IMR-90 (cell line): ENCODE measurements around the gene NAP1L1. TPM values are rescaled to one million over a fixed set of nuclear protein-coding genes. Genes with fewer than 3 reads are reported as not detected.

Source experiments
- ATAC-seq: fragments of 200-7000 bp; cut with Tn5 transposase; 2 replicates; pipeline ENCODE4 v1.9.1; 2020; ENCODE audit warnings: low read depth, mild to moderate bottlenecking, moderate library complexity
- BruUV-seq: library from RNA; stranded (reverse); fragments of 400-500 nt; replicated peaks from 2 replicates; lab custom pipeline; 2021; lab: Mats Ljungman, UMichigan
- CTCF ChIA-PET: fragments of 300-600 bp; formaldehyde crosslinking; extraction: SDS; loops from one replicate; lab custom pipeline; 2021; ENCODE audit warnings: antibody characterized with exemption; lab: Yijun Ruan, JAX
- POLR2A ChIA-PET: fragments of 300-600 bp; sonication (Branson Sonifier 250); formaldehyde crosslinking; loops from one replicate; lab custom pipeline; 2022; ENCODE audit warnings: antibody characterized with exemption; ENCODE audit not compliant: unreplicated experiment; lab: Charles Lee
- DNase-seq: peaks from one replicate; pipeline ENCODE4 v3.0.0; 2013
- H2AFZ ChIP-seq: replicated peaks from 2 replicates; pipeline ENCODE3; 2013; ENCODE audit warnings: low read length, mild to moderate bottlenecking; ENCODE audit not compliant: poor library complexity
- H2AK5ac ChIP-seq: 2 replicates; pipeline ENCODE4 v1.6.1; 2013; ENCODE audit warnings: low read depth, low read length, inconsistent platforms
- H2AK9ac ChIP-seq: replicated peaks from 2 replicates; pipeline ENCODE3; 2013; ENCODE audit warnings: mild to moderate bottlenecking, low read depth, low read length, moderate library complexity; ENCODE audit not compliant: poor library complexity
- H2BK120ac ChIP-seq: 2 replicates; pipeline ENCODE4 v1.6.1; 2013; ENCODE audit warnings: low read depth, low read length, inconsistent platforms
- H2BK15ac ChIP-seq: 3 replicates; pipeline ENCODE4 v1.6.1; 2013; ENCODE audit warnings: low read depth, low read length, inconsistent platforms
- H2BK20ac ChIP-seq: 2 replicates; pipeline ENCODE4 v1.6.1; 2013; ENCODE audit warnings: low read depth, mild to moderate bottlenecking, inconsistent platforms, low read length, moderate library complexity
- H2BK5ac ChIP-seq: 2 replicates; pipeline ENCODE4 v1.6.1; 2013; ENCODE audit warnings: mild to moderate bottlenecking, low read depth, low read length, inconsistent platforms; ENCODE audit not compliant: poor library complexity, severe bottlenecking
- H3K14ac ChIP-seq: replicated peaks from 2 replicates; pipeline ENCODE4 v1.6.1; 2013; ENCODE audit warnings: low read depth, low read length, inconsistent platforms
- H3K18ac ChIP-seq: 2 replicates; pipeline ENCODE4 v1.6.1; 2013; ENCODE audit warnings: low read depth, low read length, control low read depth
- H3K23ac ChIP-seq: 2 replicates; pipeline ENCODE4 v1.6.1; 2013; ENCODE audit warnings: low read depth, low read length, inconsistent platforms
- H3K27ac ChIP-seq: 2 replicates; pipeline ENCODE4 v1.5.1; 2013; ENCODE audit warnings: mild to moderate bottlenecking, control low read depth, low read length; ENCODE audit not compliant: insufficient read depth
- H3K27me3 ChIP-seq: 2 replicates; pipeline ENCODE4 v1.6.1; 2013; ENCODE audit warnings: low read length; ENCODE audit not compliant: control insufficient read depth, insufficient read depth
- H3K36me3 ChIP-seq: 2 replicates; pipeline ENCODE4 v1.6.1; 2013; ENCODE audit warnings: low read length, mixed read lengths; ENCODE audit not compliant: control insufficient read depth, insufficient read depth
- H3K4ac ChIP-seq: 2 replicates; pipeline ENCODE4 v1.6.1; 2013; ENCODE audit warnings: low read depth, low read length, inconsistent platforms
- H3K4me1 ChIP-seq: 2 replicates; pipeline ENCODE4 v1.6.1; 2013; ENCODE audit warnings: low read length, mixed read lengths; ENCODE audit not compliant: control insufficient read depth, insufficient read depth
- H3K4me2 ChIP-seq: 2 replicates; pipeline ENCODE4 v1.6.1; 2013; ENCODE audit warnings: low read depth, mild to moderate bottlenecking, control low read depth, low read length, moderate library complexity
- H3K4me3 ChIP-seq: 2 replicates; pipeline ENCODE4 v1.5.1; 2013; ENCODE audit warnings: low read depth, mild to moderate bottlenecking, control low read depth, low read length, moderate library complexity; ENCODE audit not compliant: insufficient read depth
- H3K56ac ChIP-seq: 2 replicates; pipeline ENCODE4 v1.6.1; 2013; ENCODE audit warnings: low read length, inconsistent platforms; ENCODE audit not compliant: insufficient read depth; ENCODE audit errors: extremely low read depth
- H3K79me1 ChIP-seq, 2 experiments: 2 replicates each; pipeline ENCODE4 v1.6.1; 2013; ENCODE audit warnings: low read length in 2 of 2, inconsistent platforms in 1 of 2, low read depth in 1 of 2
- H3K9ac ChIP-seq: 2 replicates; pipeline ENCODE4 v1.6.1; 2013; ENCODE audit warnings: low read depth, low read length, control low read depth
- H3K9me1 ChIP-seq: 2 replicates; pipeline ENCODE4 v1.6.1; 2013; ENCODE audit warnings: low read length, inconsistent platforms; ENCODE audit not compliant: insufficient read depth
- H3K9me3 ChIP-seq: 2 replicates; pipeline ENCODE4 v1.6.1; 2013; ENCODE audit warnings: low read length; ENCODE audit not compliant: control insufficient read depth, insufficient read depth
- H4K20me1 ChIP-seq: 2 replicates; pipeline ENCODE4 v1.6.1; 2013; ENCODE audit warnings: low read length, inconsistent platforms; ENCODE audit not compliant: insufficient read depth
- H4K5ac ChIP-seq: 2 replicates; pipeline ENCODE4 v1.6.1; 2013; ENCODE audit warnings: mild to moderate bottlenecking, low read depth, low read length, control low read depth
- H4K8ac ChIP-seq, 2 experiments: 2 replicates each; pipeline ENCODE4 v1.6.1; 2013; ENCODE audit warnings: low read depth in 2 of 2, low read length in 2 of 2, control low read depth in 1 of 2, inconsistent platforms in 1 of 2
- H4K91ac ChIP-seq: 2 replicates; pipeline ENCODE4 v1.6.1; 2013; ENCODE audit warnings: low read depth, low read length, inconsistent platforms; ENCODE audit not compliant: insufficient read depth
- BHLHE40 ChIP-seq: fragments of 150-350 bp; IDR thresholded peaks from 2 replicates; pipeline ENCODE4 v1.6.1; 2016; ENCODE audit warnings: mild to moderate bottlenecking, low read depth, low read length
- CEBPB ChIP-seq: IDR thresholded peaks from 2 replicates; pipeline ENCODE4 v1.6.1; 2012; ENCODE audit warnings: low read depth, low read length, improper control_type of control experiment
- CHD1 ChIP-seq: IDR thresholded peaks from 2 replicates; pipeline ENCODE4 v1.6.1; 2012; ENCODE audit warnings: low read depth, low read length, improper control_type of control experiment
- FOS ChIP-seq: fragments of 150-350 bp; IDR thresholded peaks from 2 replicates; pipeline ENCODE4 v1.6.1; 2016; ENCODE audit warnings: low read depth, low read length
- MAFK ChIP-seq: IDR thresholded peaks from 2 replicates; pipeline ENCODE4 v1.6.1; 2012; ENCODE audit warnings: low read depth, low read length, improper control_type of control experiment
- MAZ ChIP-seq: IDR thresholded peaks from 2 replicates; pipeline ENCODE4 v1.6.1; 2012; ENCODE audit warnings: low read depth, mild to moderate bottlenecking, low read length, improper control_type of control experiment, moderate library complexity, borderline replicate concordance
- MXI1 ChIP-seq: IDR thresholded peaks from 2 replicates; pipeline ENCODE4 v1.6.1; 2012; ENCODE audit warnings: low read depth, mild to moderate bottlenecking, low read length, moderate library complexity, borderline replicate concordance
- NFE2L2 ChIP-seq: fragments of 150-350 bp; IDR thresholded peaks from 2 replicates; pipeline ENCODE4 v1.6.1; 2016; ENCODE audit warnings: low read depth, mild to moderate bottlenecking, low read length
- RAD21 ChIP-seq: IDR thresholded peaks from 2 replicates; pipeline ENCODE4 v1.6.1; 2012; ENCODE audit warnings: low read length, improper control_type of control experiment
- RCOR1 ChIP-seq: IDR thresholded peaks from 2 replicates; pipeline ENCODE4 v1.6.1; 2012; ENCODE audit warnings: mild to moderate bottlenecking, low read length, improper control_type of control experiment; ENCODE audit not compliant: insufficient replicate concordance
- RFX5 ChIP-seq: IDR thresholded peaks from 2 replicates; pipeline ENCODE4 v1.8.0; 2012; ENCODE audit warnings: low read depth, mild to moderate bottlenecking, low read length, moderate library complexity
- SMC3 ChIP-seq: fragments of 150-350 bp; IDR thresholded peaks from 2 replicates; pipeline ENCODE4 v1.6.1; 2016; ENCODE audit warnings: low read depth, mild to moderate bottlenecking, antibody characterized with exemption, low read length, moderate library complexity
- WGBS, 2 experiments: methylation state at CpG; one replicate each; pipeline versions ENCODE4 v1.1.5 to v1.1.7; 2013; ENCODE audit warnings: missing lambda C conversion rate in 2 of 2; ENCODE audit not compliant: insufficient read length in 1 of 2; ENCODE audit errors: extremely low coverage in 2 of 2; 5-methylcytosine and 5-hydroxymethylcytosine counted together
- dilution Hi-C: fragments of 300-500 bp; cut with HindIII; formaldehyde crosslinking; loops from one replicate; pipeline ENCODE4 v1.14.3; 2018; ENCODE audit warnings: low sequenced_read_pairs; ENCODE audit not compliant: unreplicated experiment
- in situ Hi-C: fragments of 300-500 bp; cut with MboI; formaldehyde crosslinking; loops from 3 replicates; pipeline ENCODE4 v1.14.3; 2019; ENCODE audit warnings: low sequenced_read_pairs, inconsistent platforms, mixed read lengths
- intact Hi-C: fragments of 100-400 bp; cut with micrococcal nuclease; formaldehyde crosslinking; loops from 2 replicates; pipeline ENCODE4 v1.10.0; 2022
- polyA plus RNA-seq, 3 experiments: library from polyadenylated mRNA; depleted of rRNA; stranded (reverse); fragments of >200 nt; gene quantifications; 2 replicates each; pipeline ENCODE4 v1.2.3, GENCODE V29; 2012; ENCODE audit warnings: low replicate concordance in 1 of 3
- total RNA-seq: library from RNA; depleted of rRNA; stranded (reverse); fragments of >200 nt; gene quantifications from 2 replicates; pipeline ENCODE4 v1.2.3, GENCODE V29; 2012
- TF ChIP-seq, protein P1 (sequence below): fragments of 150-350 bp; IDR thresholded peaks from 2 replicates; pipeline ENCODE4 v1.6.1; 2016; ENCODE audit warnings: low read depth, mild to moderate bottlenecking, low read length, moderate library complexity, borderline replicate concordance
- TF ChIP-seq, protein P2 (sequence below): conservative IDR thresholded peaks from 2 replicates; pipeline ENCODE4 v1.5.1; 2012; ENCODE audit warnings: mild to moderate bottlenecking, low read depth, low read length, improper control_type of control experiment

Gene NAP1L1
- total and polyA plus RNA-seq, 2 of the 4 experiments (the other 2 are of a cell fraction), result 86.4 to 200 TPM

DNA sequence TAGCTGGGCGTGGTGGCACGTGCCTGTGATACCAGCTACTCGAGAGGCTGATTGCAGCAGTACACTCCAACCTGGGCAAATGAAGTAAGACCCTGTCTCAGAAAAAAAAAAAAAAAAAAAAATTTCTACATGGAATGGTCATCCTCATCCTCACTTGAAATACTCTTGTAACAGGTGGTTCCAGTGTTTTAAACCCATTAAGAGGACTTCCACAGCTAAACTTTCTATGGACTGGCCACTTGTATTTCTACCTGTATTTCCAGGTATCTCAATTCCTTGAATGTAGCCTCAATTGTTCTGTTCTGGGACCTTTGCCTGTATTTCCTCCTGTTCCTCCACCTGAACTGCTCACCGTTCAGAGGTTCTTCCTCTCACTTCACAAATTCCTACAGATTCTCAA, 41.1 kb downstream of the NAP1L1 start:
- no peak overlapping the region for H3K4me2 ChIP-seq
- H3K23ac ChIP-seq, result no peak overlapping the region
- ATAC-seq (no peak), DNase-seq (no peak)
- no peak overlapping the region for H3K56ac ChIP-seq
- H2BK5ac ChIP-seq, result no peak overlapping the region
- H3K27ac ChIP-seq, result no peak overlapping the region
- no peak overlapping the region for H4K5ac ChIP-seq
- intact Hi-C loops (no loop called here), in situ Hi-C loops (loop anchor here (25.0 kb wide), 1 partner anchor 706 kb away; the partner anchor contains the start of genes CAPS2 and GLIPR1L1), dilution Hi-C loops (no loop called here)
- H2BK20ac ChIP-seq, result no peak overlapping the region
- no CpG with 5 or more reads among the region's 4 CpGs for WGBS, 2 experiments
- H4K20me1 ChIP-seq, result no peaks in the 10 kb centered on the region
- H3K36me3 ChIP-seq, result peaks cover 8% of the 10 kb centered on the region
- H4K8ac ChIP-seq, result no peak overlapping the region
- no peaks in the 10 kb centered on the region for H3K9me1 ChIP-seq
- H3K4me1 ChIP-seq, result no peaks in the 10 kb centered on the region; the same call in 1 of the 2 replicates
- no peaks in the 10 kb centered on the region for H3K9me3 ChIP-seq
- H3K27me3 ChIP-seq, result no peaks in the 10 kb centered on the region
- H3K14ac ChIP-seq, result no peak overlapping the region
- H4K91ac ChIP-seq, result no peak overlapping the region
- no peak overlapping the region for H2AK5ac ChIP-seq
- no peak overlapping the region for H2BK120ac ChIP-seq
- H3K9ac ChIP-seq, result no peak overlapping the region
- no peak overlapping the region for H2BK15ac ChIP-seq
- H3K79me1 ChIP-seq, result peaks cover 13 to 17% of the 10 kb centered on the region in 2 experiments; a peak in 3 of 4 replicates
- no peak overlapping the region for H3K4ac ChIP-seq
- BruUV-seq, result no TSS peak
- TF ChIP-seq, protein P1, sequence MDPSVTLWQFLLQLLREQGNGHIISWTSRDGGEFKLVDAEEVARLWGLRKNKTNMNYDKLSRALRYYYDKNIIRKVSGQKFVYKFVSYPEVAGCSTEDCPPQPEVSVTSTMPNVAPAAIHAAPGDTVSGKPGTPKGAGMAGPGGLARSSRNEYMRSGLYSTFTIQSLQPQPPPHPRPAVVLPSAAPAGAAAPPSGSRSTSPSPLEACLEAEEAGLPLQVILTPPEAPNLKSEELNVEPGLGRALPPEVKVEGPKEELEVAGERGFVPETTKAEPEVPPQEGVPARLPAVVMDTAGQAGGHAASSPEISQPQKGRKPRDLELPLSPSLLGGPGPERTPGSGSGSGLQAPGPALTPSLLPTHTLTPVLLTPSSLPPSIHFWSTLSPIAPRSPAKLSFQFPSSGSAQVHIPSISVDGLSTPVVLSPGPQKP, result no peak
- TF ChIP-seq CEBPB (no peak), BHLHE40 (no peak), MAFK (no peak), NFE2L2 (no peak), SMC3 (no peak), RFX5 (no peak), RAD21 (no peak), FOS (no peak), RCOR1 (no peak), MXI1 (no peak), MAZ (no peak), CHD1 (no peak)
- TF ChIP-seq, protein P2, sequence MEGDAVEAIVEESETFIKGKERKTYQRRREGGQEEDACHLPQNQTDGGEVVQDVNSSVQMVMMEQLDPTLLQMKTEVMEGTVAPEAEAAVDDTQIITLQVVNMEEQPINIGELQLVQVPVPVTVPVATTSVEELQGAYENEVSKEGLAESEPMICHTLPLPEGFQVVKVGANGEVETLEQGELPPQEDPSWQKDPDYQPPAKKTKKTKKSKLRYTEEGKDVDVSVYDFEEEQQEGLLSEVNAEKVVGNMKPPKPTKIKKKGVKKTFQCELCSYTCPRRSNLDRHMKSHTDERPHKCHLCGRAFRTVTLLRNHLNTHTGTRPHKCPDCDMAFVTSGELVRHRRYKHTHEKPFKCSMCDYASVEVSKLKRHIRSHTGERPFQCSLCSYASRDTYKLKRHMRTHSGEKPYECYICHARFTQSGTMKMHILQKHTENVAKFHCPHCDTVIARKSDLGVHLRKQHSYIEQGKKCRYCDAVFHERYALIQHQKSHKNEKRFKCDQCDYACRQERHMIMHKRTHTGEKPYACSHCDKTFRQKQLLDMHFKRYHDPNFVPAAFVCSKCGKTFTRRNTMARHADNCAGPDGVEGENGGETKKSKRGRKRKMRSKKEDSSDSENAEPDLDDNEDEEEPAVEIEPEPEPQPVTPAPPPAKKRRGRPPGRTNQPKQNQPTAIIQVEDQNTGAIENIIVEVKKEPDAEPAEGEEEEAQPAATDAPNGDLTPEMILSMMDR, result no peak
- no peak overlapping the region for H2AFZ ChIP-seq
- POLR2A ChIA-PET, result no interaction called here
- CTCF ChIA-PET, result no interaction called here
- no peak overlapping the region for H3K18ac ChIP-seq
- no peak overlapping the region for H3K4me3 ChIP-seq
- no peak overlapping the region for H2AK9ac ChIP-seq
